HPDE6-E6E7 (cell line): Measurements from ENCODE around the gene MTIF3.
"Not testable (repeated sequence)": the region's sequence is repeated elsewhere in the genome, so short reads cannot be mapped to it uniquely, and the experiment has no call there.

Experiments used
- DNase-seq: peaks from one replicate; pipeline ENCODE4 v3.0.0; 2011; ENCODE audit warnings: missing footprints; ENCODE audit errors: extremely low spot score

MTIF3 gene

GRCh38 chr13:27411341-27411740 lies 39.0 kb downstream of the MTIF3 start:
- no peak for DNase-seq

- no peak for DNase-seq
Observed at GRCh38 chr13:27409013-27409412, 41.4 kb downstream of the MTIF3 start.

- no peak for DNase-seq
Observed at GRCh38 chr13:27408074-27408473, 42.3 kb downstream of the MTIF3 start.

- no peak for DNase-seq
Observed at GRCh38 chr13:27406178-27406939, 44.0 kb downstream of the MTIF3 start.

GRCh38 chr13:27405546-27406134 lies 44.7 kb downstream of the MTIF3 start:
- no peak for DNase-seq

- no peak for DNase-seq
Observed at GRCh38 chr13:27404680-27405079, 45.7 kb downstream of the MTIF3 start.

- no peak for DNase-seq
Observed at GRCh38 chr13:27403727-27404385, 46.5 kb downstream of the MTIF3 start.

GRCh38 chr13:27403203-27403678 lies 47.1 kb downstream of the MTIF3 start:
- DNase-seq: no peak

- no peak for DNase-seq
Observed at GRCh38 chr13:27401210-27401609, 49.2 kb downstream of the MTIF3 start.

- not testable (repeated sequence) for DNase-seq
Observed at GRCh38 chr13:27400405-27400804, 50.0 kb downstream of the MTIF3 start.

- DNase-seq: no peak
Observed at GRCh38 chr13:27398360-27398759, 52.0 kb downstream of the MTIF3 start.

- DNase-seq: no peak
Observed at GRCh38 chr13:27396252-27396846, 54.0 kb downstream of the MTIF3 start.

GRCh38 chr13:27395007-27395510 lies 55.3 kb downstream of the MTIF3 start:
- no peak for DNase-seq

GRCh38 chr13:27393101-27393500 lies 57.3 kb downstream of the MTIF3 start:
- no peak for DNase-seq

- DNase-seq: no peak
Observed at GRCh38 chr13:27391471-27391870, 58.9 kb downstream of the MTIF3 start.

GRCh38 chr13:27389891-27390290 lies 60.5 kb downstream of the MTIF3 start:
- DNase-seq: no peak

- no peak for DNase-seq
Observed at GRCh38 chr13:27388241-27388640, 62.1 kb downstream of the MTIF3 start.
